DND-41 (cell line): ENCODE measurements around the gene ZFHX3.

Experiments
- ATAC-seq: fragments of 200-7000 bp; cut with Tn5 transposase; 3 replicates; pipeline ENCODE4 v1.9.1; 2021; ENCODE audit warnings: low read depth; ENCODE audit not compliant: insufficient read depth
- DNase-seq: peaks from one replicate; pipeline ENCODE4 v3.0.0-alpha.2; 2020
- H2AFZ ChIP-seq: 2 replicates; pipeline ENCODE4 v1.6.0; 2012; ENCODE audit warnings: low read depth, low read length
- H3K27ac ChIP-seq: 2 replicates; pipeline ENCODE4 v1.5.1; 2012; ENCODE audit warnings: low read length, inconsistent platforms
- H3K27me3 ChIP-seq: fragments of 200-600 bp; sonication (generic); 2 replicates; pipeline ENCODE4 v1.6.0; 2012; ENCODE audit warnings: low read length, mild to moderate bottlenecking, inconsistent platforms; ENCODE audit not compliant: insufficient read depth, poor library complexity
- H3K36me3 ChIP-seq: 2 replicates; pipeline ENCODE4 v1.5.1; 2012; ENCODE audit warnings: low read length, inconsistent platforms; ENCODE audit not compliant: insufficient read depth
- H3K4me1 ChIP-seq: 2 replicates; pipeline ENCODE4 v1.5.1; 2012; ENCODE audit warnings: mild to moderate bottlenecking, low read length; ENCODE audit not compliant: insufficient read depth
- H3K4me2 ChIP-seq: 2 replicates; pipeline ENCODE4 v1.6.0; 2012; ENCODE audit warnings: mild to moderate bottlenecking, moderate library complexity, low read length, inconsistent platforms; ENCODE audit not compliant: insufficient read depth
- H3K4me3 ChIP-seq, 2 experiments: fragments of 200-600 bp in 1 of 2; shearing (Covaris generic) in 1 of 2; 2 replicates each; pipeline ENCODE4 v1.5.1; 2012 to 2016; ENCODE audit warnings: inconsistent platforms in 2 of 2, low read length in 2 of 2, mild to moderate bottlenecking in 2 of 2, low read depth in 1 of 2, moderate library complexity in 1 of 2
- H3K79me2 ChIP-seq: 2 replicates; pipeline ENCODE4 v1.6.0; 2012; ENCODE audit warnings: low read length, inconsistent platforms; ENCODE audit not compliant: insufficient read depth
- H3K9ac ChIP-seq: 2 replicates; pipeline ENCODE4 v1.6.0; 2012; ENCODE audit warnings: low read depth, mild to moderate bottlenecking, inconsistent platforms, low read length, moderate library complexity
- H3K9me3 ChIP-seq: 2 replicates; pipeline ENCODE4 v1.5.1; 2012; ENCODE audit warnings: low read length, moderate library complexity, mild to moderate bottlenecking, inconsistent platforms; ENCODE audit not compliant: insufficient read depth, severe bottlenecking
- H4K20me1 ChIP-seq: 2 replicates; pipeline ENCODE4 v1.6.0; 2012; ENCODE audit warnings: low read length; ENCODE audit not compliant: insufficient read depth
- EZH2 ChIP-seq: IDR thresholded peaks from 3 replicates; pipeline ENCODE4 v1.6.1; 2012; ENCODE audit warnings: borderline replicate concordance, low read depth, mild to moderate bottlenecking, moderate library complexity, low read length, inconsistent platforms; ENCODE audit not compliant: severe bottlenecking
- TF ChIP-seq, protein P1 (sequence below): IDR thresholded peaks from 2 replicates; pipeline ENCODE4 v1.5.1; 2012; ENCODE audit warnings: borderline replicate concordance, low read length, moderate library complexity, mild to moderate bottlenecking; ENCODE audit not compliant: poor library complexity, severe bottlenecking; ENCODE audit errors: extremely low read depth

ZFHX3 gene

DNA sequence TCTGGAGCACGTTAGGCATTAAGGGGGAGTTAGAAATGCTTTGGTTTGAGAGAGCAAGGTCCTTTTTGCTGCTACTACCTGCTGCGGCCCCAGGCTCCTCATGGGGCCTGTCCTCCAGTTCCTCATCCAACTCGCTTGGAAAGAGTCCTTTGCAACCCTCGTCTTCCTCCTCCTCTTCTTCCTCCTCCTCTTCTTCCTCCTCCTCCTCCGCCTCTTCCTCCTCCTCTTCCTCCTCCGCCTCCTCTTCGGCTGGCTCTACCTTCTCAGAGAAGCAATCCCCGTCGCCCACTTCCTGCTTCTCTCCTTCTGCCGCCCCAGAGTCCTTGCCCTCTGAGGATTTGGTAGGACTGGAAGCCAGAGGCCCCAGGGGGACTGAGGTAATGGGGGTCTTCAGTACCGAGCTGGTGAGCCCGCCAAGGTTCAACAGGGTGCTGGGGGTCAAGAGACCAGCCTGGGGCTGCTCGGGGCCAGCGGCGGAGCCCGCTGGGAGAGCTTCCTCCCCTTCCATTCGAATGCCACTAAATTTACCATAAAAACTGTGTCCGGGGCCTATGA, 89.3 kb downstream of the ZFHX3 start:
- no peaks in the 10 kb centered on the region for H3K79me2 ChIP-seq
- no peak for ATAC-seq

DNA sequence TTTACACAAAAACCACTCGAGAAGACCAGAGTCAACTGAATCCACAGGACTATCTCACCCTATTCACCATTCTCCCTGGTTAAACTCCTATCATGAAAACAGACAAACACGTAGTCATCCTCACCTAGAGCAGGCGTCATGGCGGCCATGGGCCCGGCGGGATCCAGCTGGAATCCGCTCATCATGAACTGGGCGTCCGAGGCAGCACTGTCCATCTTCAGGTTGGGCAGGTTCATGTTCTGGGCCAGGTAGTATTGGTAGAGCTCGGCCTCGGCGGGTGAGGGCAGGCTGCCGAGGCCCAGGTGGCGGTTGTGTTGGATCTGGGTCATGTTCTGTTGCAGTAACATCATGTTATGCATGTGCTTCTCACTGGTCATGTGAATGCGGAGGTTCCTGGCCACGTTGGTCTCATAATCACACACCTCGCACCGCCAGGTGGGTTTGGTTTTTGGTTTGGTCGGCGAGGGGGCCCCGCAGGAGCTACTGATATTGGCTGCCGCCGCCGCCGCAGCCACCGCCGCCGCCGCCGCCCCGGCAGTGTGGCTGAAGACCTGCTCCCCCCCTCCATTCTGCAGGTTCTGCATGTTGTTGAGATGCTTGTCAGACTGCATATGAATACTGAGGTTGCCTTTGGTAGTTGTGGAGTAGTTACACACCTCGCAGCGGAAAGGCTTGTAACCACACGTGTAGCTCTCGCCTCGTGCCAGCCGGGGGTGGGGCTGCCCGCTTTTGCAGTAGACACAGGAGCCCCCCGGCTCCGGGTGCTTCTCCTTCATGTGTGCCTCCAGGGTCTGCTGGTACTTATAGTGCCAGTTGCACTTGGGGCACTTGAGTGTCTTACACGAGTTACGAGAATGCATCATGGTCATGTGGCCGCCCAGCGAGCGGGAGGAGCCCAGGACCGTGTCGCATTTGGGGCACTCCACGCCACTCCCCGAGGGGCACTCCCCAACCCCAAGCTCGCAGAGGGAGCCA, 90.3 kb downstream of the ZFHX3 start:
- Histone ChIP-seq H3K79me2 (no peaks in the 10 kb centered on the region), H3K4me1 (no peaks in the 10 kb centered on the region), H3K27ac (no peak overlapping the region), H3K9me3 (no peaks in the 10 kb centered on the region), H3K36me3 (peaks cover 5% of the 10 kb centered on the region; the same call in 1 of the 2 replicates), H3K9ac (no peak overlapping the region), H3K4me2 (no peak overlapping the region), H3K4me3 (no peak overlapping the region), H3K27me3 (no peaks in the 10 kb centered on the region), H4K20me1 (peaks cover 1% of the 10 kb centered on the region; the same call in 1 of the 2 replicates), H2AFZ (no peak overlapping the region)
- no peak for DNase-seq
- no peak for TF ChIP-seq EZH2
- TF ChIP-seq, protein P1, sequence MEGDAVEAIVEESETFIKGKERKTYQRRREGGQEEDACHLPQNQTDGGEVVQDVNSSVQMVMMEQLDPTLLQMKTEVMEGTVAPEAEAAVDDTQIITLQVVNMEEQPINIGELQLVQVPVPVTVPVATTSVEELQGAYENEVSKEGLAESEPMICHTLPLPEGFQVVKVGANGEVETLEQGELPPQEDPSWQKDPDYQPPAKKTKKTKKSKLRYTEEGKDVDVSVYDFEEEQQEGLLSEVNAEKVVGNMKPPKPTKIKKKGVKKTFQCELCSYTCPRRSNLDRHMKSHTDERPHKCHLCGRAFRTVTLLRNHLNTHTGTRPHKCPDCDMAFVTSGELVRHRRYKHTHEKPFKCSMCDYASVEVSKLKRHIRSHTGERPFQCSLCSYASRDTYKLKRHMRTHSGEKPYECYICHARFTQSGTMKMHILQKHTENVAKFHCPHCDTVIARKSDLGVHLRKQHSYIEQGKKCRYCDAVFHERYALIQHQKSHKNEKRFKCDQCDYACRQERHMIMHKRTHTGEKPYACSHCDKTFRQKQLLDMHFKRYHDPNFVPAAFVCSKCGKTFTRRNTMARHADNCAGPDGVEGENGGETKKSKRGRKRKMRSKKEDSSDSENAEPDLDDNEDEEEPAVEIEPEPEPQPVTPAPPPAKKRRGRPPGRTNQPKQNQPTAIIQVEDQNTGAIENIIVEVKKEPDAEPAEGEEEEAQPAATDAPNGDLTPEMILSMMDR: no peak
- no peak for ATAC-seq

More for the DNA sequence above, 89.3 kb downstream of the ZFHX3 start:
- H3K9ac ChIP-seq: no peak overlapping the region
- no peak overlapping the region for H3K27ac ChIP-seq
- no peaks in the 10 kb centered on the region for H3K9me3 ChIP-seq
- no peak overlapping the region for H3K4me3 ChIP-seq
- H3K4me1 ChIP-seq: no peaks in the 10 kb centered on the region
- H3K36me3 ChIP-seq: peaks cover 5% of the 10 kb centered on the region; the same call in 1 of the 2 replicates
- TF ChIP-seq, protein P1: no peak
- no peak for TF ChIP-seq EZH2
- H3K27me3 ChIP-seq: no peaks in the 10 kb centered on the region
- H3K4me2 ChIP-seq: no peak overlapping the region
- no peaks in the 10 kb centered on the region for H4K20me1 ChIP-seq
- no peak for DNase-seq
- no peak overlapping the region for H2AFZ ChIP-seq

DNA sequence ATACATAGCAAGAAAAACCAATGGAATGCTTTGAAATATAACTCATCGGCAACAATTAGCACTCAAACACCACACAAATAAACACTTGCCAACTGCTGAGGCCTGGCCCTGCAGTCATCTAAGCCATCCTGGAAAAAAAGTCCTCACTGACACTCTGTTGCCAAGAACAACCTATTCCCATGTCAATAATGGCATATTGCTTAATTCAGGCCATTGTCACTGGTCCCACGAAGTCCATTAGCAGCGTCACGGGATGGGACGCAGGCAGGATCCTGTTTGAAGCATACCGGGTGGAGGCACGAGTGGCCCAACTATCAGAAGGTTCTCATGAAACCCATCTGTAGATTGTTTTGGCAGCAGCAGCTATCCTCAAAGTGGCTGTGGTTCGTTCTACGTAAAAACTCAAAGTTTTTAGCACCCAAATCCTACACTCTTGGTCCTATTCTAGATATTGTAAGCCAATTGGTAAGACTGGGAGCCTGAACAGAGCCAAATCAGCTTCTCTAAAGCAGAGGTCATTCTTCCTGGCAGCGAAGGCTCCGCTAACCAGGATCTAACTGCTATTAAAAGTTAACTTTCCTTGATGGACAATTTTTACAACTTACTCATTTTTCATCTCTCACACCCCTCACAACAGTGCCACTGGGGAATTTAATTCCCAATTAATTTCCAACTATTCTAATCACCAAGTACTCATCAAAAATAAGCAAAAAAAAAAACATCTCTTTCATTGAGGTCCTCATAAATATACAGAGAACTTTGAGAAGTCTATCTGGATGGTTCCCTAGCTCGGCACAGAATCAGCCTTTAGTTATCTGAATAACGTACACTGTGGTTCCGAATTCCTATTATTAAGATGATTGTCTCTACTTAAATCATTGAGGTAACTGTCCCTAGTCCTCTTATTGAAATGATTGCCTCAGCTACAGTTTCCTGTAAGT, 91.5 kb downstream of the ZFHX3 start:
- ATAC-seq: no peak
- H3K4me2 ChIP-seq: no peak overlapping the region
- no peaks in the 10 kb centered on the region for H3K27me3 ChIP-seq
- H3K9ac ChIP-seq: no peak overlapping the region
- H4K20me1 ChIP-seq: peaks cover 5% of the 10 kb centered on the region; the same call in 1 of the 2 replicates
- no peak overlapping the region for H2AFZ ChIP-seq
- no peaks in the 10 kb centered on the region for H3K9me3 ChIP-seq
- no peak overlapping the region for H3K27ac ChIP-seq
- no peaks in the 10 kb centered on the region for H3K4me1 ChIP-seq
- H3K4me3 ChIP-seq: no peak overlapping the region
- peaks cover 5% of the 10 kb centered on the region; the same call in 1 of the 2 replicates for H3K36me3 ChIP-seq
- TF ChIP-seq, protein P1: no peak
- no peak for TF ChIP-seq EZH2
- no peaks in the 10 kb centered on the region for H3K79me2 ChIP-seq
- DNase-seq: no peak
